Progenitor cell of endocrine pancreas (in vitro differentiated cells): Measurements from ENCODE around the gene NEBL. TPM values are rescaled to one million over a fixed set of nuclear protein-coding genes. Genes with fewer than 3 reads are reported as not detected.

Source experiments
- DNase-seq: peaks from one replicate; pipeline ENCODE4 v3.0.0; 2021; ENCODE audit warnings: low spot score; ENCODE audit not compliant: unreplicated experiment
- H3K27ac Mint-ChIP-seq: 2 replicates; pipeline ENCODE4 v1.8.0; 2021; ENCODE audit warnings: mild to moderate bottlenecking, moderate library complexity, mixed read lengths
- H3K27me3 Mint-ChIP-seq: 2 replicates; pipeline ENCODE4 v1.8.0; 2021; ENCODE audit warnings: mixed read lengths
- H3K36me3 Mint-ChIP-seq: 2 replicates; pipeline ENCODE4 v1.8.0; 2022; ENCODE audit warnings: mixed read lengths; ENCODE audit not compliant: insufficient read depth
- H3K4me1 Mint-ChIP-seq: 2 replicates; pipeline ENCODE4 v1.8.0; 2021; ENCODE audit warnings: low read depth, mixed read lengths
- H3K4me3 Mint-ChIP-seq: 2 replicates; pipeline ENCODE4 v1.8.0; 2021; ENCODE audit warnings: low read depth, mild to moderate bottlenecking, moderate library complexity, mixed read lengths
- H3K9me3 Mint-ChIP-seq: 2 replicates; pipeline ENCODE4 v1.8.0; 2021; ENCODE audit warnings: low read depth, mixed read lengths
- total RNA-seq: library from RNA; stranded (reverse); gene quantifications from 2 replicates; pipeline ENCODE4 v1.2.1, GENCODE V29; 2021
- TF ChIP-seq, protein P1 (sequence below): fragments of 200-600 bp; sonication (generic); IDR thresholded peaks from one replicate; pipeline ENCODE4 v1.5.0; 2021; ENCODE audit warnings: antibody characterized with exemption, mild to moderate bottlenecking; ENCODE audit not compliant: unreplicated experiment

Gene NEBL
- total RNA-seq, 1 donor from 2014 or later: 13.2 TPM

- Mint-ChIP-seq H3K9me3 (peaks cover 16% of the 10 kb centered on the region), H3K36me3 (peaks cover 17% of the 10 kb centered on the region), H3K4me3 (no peak overlapping the region), H3K27ac (no peak overlapping the region), H3K27me3 (no peaks in the 10 kb centered on the region), H3K4me1 (peaks cover 2% of the 10 kb centered on the region)
- DNase-seq: no peak
- TF ChIP-seq, protein P1, sequence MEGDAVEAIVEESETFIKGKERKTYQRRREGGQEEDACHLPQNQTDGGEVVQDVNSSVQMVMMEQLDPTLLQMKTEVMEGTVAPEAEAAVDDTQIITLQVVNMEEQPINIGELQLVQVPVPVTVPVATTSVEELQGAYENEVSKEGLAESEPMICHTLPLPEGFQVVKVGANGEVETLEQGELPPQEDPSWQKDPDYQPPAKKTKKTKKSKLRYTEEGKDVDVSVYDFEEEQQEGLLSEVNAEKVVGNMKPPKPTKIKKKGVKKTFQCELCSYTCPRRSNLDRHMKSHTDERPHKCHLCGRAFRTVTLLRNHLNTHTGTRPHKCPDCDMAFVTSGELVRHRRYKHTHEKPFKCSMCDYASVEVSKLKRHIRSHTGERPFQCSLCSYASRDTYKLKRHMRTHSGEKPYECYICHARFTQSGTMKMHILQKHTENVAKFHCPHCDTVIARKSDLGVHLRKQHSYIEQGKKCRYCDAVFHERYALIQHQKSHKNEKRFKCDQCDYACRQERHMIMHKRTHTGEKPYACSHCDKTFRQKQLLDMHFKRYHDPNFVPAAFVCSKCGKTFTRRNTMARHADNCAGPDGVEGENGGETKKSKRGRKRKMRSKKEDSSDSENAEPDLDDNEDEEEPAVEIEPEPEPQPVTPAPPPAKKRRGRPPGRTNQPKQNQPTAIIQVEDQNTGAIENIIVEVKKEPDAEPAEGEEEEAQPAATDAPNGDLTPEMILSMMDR: no peak
Measured at GRCh38 chr10:20839141-20839540, 58.0 kb downstream of the NEBL start.

DNA sequence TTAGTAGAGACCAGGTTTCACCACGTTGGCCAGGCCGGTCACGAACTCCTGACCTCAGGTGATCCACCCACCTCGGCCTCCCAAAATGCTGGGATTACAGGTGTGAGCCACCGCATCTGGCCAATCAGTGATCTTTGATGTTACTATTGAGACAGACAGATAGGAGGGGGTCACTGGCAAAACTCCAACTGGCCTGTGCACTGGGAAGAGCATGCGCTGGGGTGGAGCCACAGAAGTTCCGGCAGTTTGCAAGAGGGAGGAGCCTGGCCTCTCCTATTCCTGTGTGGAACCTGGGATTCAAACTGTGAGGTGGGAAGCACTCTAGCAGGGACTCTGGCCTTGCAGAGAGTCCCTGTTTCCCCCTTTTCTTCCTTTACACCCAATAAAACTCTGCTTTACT, 60.7 kb downstream of the NEBL start:
- no peak for DNase-seq
- Mint-ChIP-seq H3K27me3 (no peaks in the 10 kb centered on the region), H3K4me3 (no peak overlapping the region), H3K36me3 (peaks cover 17% of the 10 kb centered on the region), H3K27ac (no peak overlapping the region), H3K9me3 (peaks cover 14% of the 10 kb centered on the region), H3K4me1 (peaks cover 2% of the 10 kb centered on the region)
- TF ChIP-seq, protein P1: no peak

- DNase-seq: no peak
- Mint-ChIP-seq H3K4me3 (no peak overlapping the region), H3K27me3 (no peaks in the 10 kb centered on the region), H3K27ac (no peak overlapping the region), H3K4me1 (peaks cover 2% of the 10 kb centered on the region), H3K9me3 (peaks cover 14% of the 10 kb centered on the region), H3K36me3 (peaks cover 17% of the 10 kb centered on the region)
- TF ChIP-seq, protein P1: no peak
Measured at GRCh38 chr10:20835335-20835734, 61.8 kb downstream of the NEBL start.

DNA sequence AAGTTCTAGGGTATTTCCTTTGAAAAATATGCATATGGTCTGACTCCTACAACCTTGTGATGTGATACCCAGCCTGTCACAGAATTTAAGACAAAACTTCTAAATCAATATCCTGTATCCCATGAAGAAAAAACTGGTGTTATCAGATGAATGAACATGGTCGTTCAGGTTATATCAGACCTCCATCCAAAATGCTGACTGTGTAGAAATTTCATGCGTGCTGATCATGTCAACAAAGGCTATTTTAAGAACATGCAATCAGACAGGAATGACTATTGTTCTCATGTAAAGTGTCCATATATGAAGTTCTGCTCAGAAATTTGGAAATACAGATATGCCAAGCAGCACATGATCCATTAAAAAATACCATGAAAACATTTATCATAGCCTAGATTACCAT, 62.3 kb downstream of the NEBL start:
- Mint-ChIP-seq H3K27me3 (no peaks in the 10 kb centered on the region), H3K4me3 (no peak overlapping the region), H3K36me3 (peaks cover 17% of the 10 kb centered on the region), H3K4me1 (peaks cover 2% of the 10 kb centered on the region), H3K9me3 (peaks cover 14% of the 10 kb centered on the region), H3K27ac (no peak overlapping the region)
- no peak for DNase-seq
- TF ChIP-seq, protein P1: no peak

DNA sequence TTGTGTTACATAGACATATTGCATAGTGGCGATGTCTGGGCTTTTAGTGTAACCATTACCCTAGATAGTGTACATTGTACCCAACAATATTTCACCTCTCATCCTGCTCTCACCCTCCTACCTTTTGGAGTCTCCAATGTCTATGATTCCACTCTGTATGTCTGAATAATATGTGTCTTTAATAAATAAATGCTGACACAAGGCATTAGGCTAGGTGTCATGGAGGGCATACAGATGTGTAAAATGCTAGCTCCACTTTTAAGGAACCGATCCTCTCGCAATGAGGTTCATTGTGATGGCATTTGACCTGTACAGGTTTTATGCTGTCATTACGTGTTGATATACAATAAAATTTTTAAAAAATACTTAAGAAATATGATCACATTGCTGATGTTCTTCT, 74.3 kb downstream of the NEBL start:
- Mint-ChIP-seq H3K9me3 (no peaks in the 10 kb centered on the region), H3K27ac (no peak overlapping the region), H3K36me3 (no peaks in the 10 kb centered on the region), H3K4me1 (no peaks in the 10 kb centered on the region), H3K27me3 (no peaks in the 10 kb centered on the region), H3K4me3 (no peak overlapping the region)
- DNase-seq: no peak
- TF ChIP-seq, protein P1: no peak
